HG02938 (cell line): ENCODE results near the gene MISFA.
A peak's percentile ranks its signal among the peaks of the same experiment; 100 is the strongest.
"Not testable (repeated sequence)": the region's sequence is repeated elsewhere in the genome, so short reads cannot be mapped to it uniquely, and the experiment has no call there.

Source experiments
- ATAC-seq: cut with Tn5 transposase; IDR thresholded peaks from one replicate; pipeline ENCODE4 v1.9.1; 2021; ENCODE audit warnings: mild to moderate bottlenecking, moderate library complexity; ENCODE audit not compliant: unreplicated experiment

Gene MISFA

GRCh38 chr11:18599739-18600230, at the start of gene MISFA:
Gene MISFA, plus strand, starts transcription at chr11:18599789. Its CDS starts 140 bp downstream, at chr11:18599929.
- no peak for ATAC-seq

GRCh38 chr11:18563090-18563730, 36.4 kb upstream of the MISFA start:
- no peak for ATAC-seq

GRCh38 chr11:18564149-18564548, 35.4 kb upstream of the MISFA start:
- no peak for ATAC-seq

GRCh38 chr11:18566406-18566805, 33.2 kb upstream of the MISFA start:
- no peak for ATAC-seq

GRCh38 chr11:18567081-18567480, 32.5 kb upstream of the MISFA start:
- ATAC-seq, result no peak

GRCh38 chr11:18575361-18575760, 24.2 kb upstream of the MISFA start:
- no peak for ATAC-seq

- no peak for ATAC-seq
Observed at GRCh38 chr11:18578975-18579598, 20.5 kb upstream of the MISFA start.

- no peak for ATAC-seq
Observed at GRCh38 chr11:18580113-18580766, 19.3 kb upstream of the MISFA start.

GRCh38 chr11:18581825-18582224, 17.8 kb upstream of the MISFA start:
- no peak for ATAC-seq

GRCh38 chr11:18588297-18589252, 11.0 kb upstream of the MISFA start, which contains the start of gene UEVLD:
Gene UEVLD, minus strand, starts transcription at chr11:18588734. Its CDS starts 80 bp downstream, at chr11:18588654.
- ATAC-seq, result peak; percentile 46

- no peak for ATAC-seq
Observed at GRCh38 chr11:18590571-18590970, 9.0 kb upstream of the MISFA start.

- not testable (repeated sequence) for ATAC-seq
Observed at GRCh38 chr11:18594088-18594487, 5.5 kb upstream of the MISFA start.

- no peak for ATAC-seq
Observed at GRCh38 chr11:18594999-18595749, 4.4 kb upstream of the MISFA start.

GRCh38 chr11:18600915-18601569, 1.5 kb downstream of the MISFA start:
- ATAC-seq, result no peak

- ATAC-seq, result no peak
Observed at GRCh38 chr11:18608376-18608775, 8.8 kb downstream of the MISFA start.

- ATAC-seq, result no peak
Observed at GRCh38 chr11:18611196-18611595, 11.6 kb downstream of the MISFA start.

GRCh38 chr11:18612394-18612793, 12.8 kb downstream of the MISFA start:
- ATAC-seq, result no peak

- ATAC-seq, result no peak
Observed at GRCh38 chr11:18614667-18615066, 15.1 kb downstream of the MISFA start.

- ATAC-seq, result peak; percentile 96
Observed at GRCh38 chr11:18615628-18616392, 16.2 kb downstream of the MISFA start.
